GM12878 (cell line): Measurements from ENCODE around the gene ZNF827. TPM values are rescaled to one million over a fixed set of nuclear protein-coding genes. Genes with fewer than 3 reads are reported as not detected.

Experiments used
- ATAC-seq: fragments of 200-7000 bp; cut with Tn5 transposase; 3 replicates; pipeline ENCODE4 v1.9.1; 2020; ENCODE audit warnings: mild to moderate bottlenecking, moderate library complexity
- BruUV-seq: library from RNA; stranded (reverse); fragments of 400-500 nt; replicated peaks from 2 replicates; lab custom pipeline; 2021; lab: Mats Ljungman, UMichigan
- CTCF ChIA-PET: fragments of 300-600 bp; sonication (Branson Sonifier 250); formaldehyde crosslinking; extraction: SDS; loops from one replicate; lab custom pipeline; 2021; ENCODE audit warnings: inconsistent platforms; lab: Yijun Ruan, JAX
- POLR2A ChIA-PET: fragments of 350-600 bp; formaldehyde crosslinking; extraction: SDS; loops from one replicate; lab custom pipeline; 2021; ENCODE audit warnings: inconsistent platforms; lab: Charles Lee
- RAD21 ChIA-PET: fragments of 300-600 bp; sonication (Branson Sonifier 250); formaldehyde crosslinking; loops from one replicate; lab custom pipeline; 2023; ENCODE audit warnings: antibody characterized with exemption; ENCODE audit not compliant: unreplicated experiment; lab: Charles Lee
- SMC1A ChIA-PET: fragments of 300-600 bp; sonication (Branson Sonifier 250); formaldehyde crosslinking; loops from one replicate; lab custom pipeline; 2023; ENCODE audit not compliant: unreplicated experiment, uncharacterized antibody; lab: Charles Lee
- DNase-seq: peaks from one replicate; pipeline ENCODE4 v3.0.0-alpha.2; 2011; ENCODE audit warnings: low read depth, low spot score
- FAIRE-seq: peaks from 3 replicates; lab custom pipeline; 2011; peaks lifted over from hg19 to GRCh38; lab: Jason Lieb, UNC
- H2AFZ ChIP-seq: 2 replicates; pipeline ENCODE4 v1.6.0; 2011; ENCODE audit warnings: low read depth, low read length, control low read depth; ENCODE audit not compliant: control insufficient read depth
- H3K27ac ChIP-seq: 2 replicates; pipeline ENCODE4 v1.5.1; 2011; ENCODE audit warnings: control low read depth; ENCODE audit not compliant: control insufficient read depth, insufficient read depth
- H3K27me3 ChIP-seq, 2 experiments: replicated peaks in 1 of 2; 2 replicates each; pipeline versions ENCODE4 v1.6.0 to v1.6.1; 2011; ENCODE audit warnings: low read length in 1 of 2; ENCODE audit not compliant: control insufficient read depth in 2 of 2, insufficient read depth in 2 of 2
- H3K36me3 ChIP-seq, 2 experiments: 2 replicates each; pipeline ENCODE4 v1.5.1; 2011; ENCODE audit warnings: low read length in 1 of 2; ENCODE audit not compliant: control insufficient read depth in 2 of 2, insufficient read depth in 2 of 2
- H3K4me1 ChIP-seq: 2 replicates; pipeline ENCODE4 v1.6.1; 2011; ENCODE audit warnings: mild to moderate bottlenecking, low read length, moderate library complexity, mixed read lengths; ENCODE audit not compliant: control insufficient read depth, insufficient read depth
- H3K4me2 ChIP-seq: 2 replicates; pipeline ENCODE4 v1.6.0; 2011; ENCODE audit warnings: control low read depth; ENCODE audit not compliant: control insufficient read depth, insufficient read depth
- H3K4me3 ChIP-seq: fragments of 200-600 bp; sonication (generic); 2 replicates; pipeline ENCODE4 v1.5.1; 2016
- H3K79me2 ChIP-seq: 2 replicates; pipeline ENCODE4 v1.6.0; 2011; ENCODE audit warnings: low read length; ENCODE audit not compliant: control insufficient read depth, insufficient read depth
- H3K9ac ChIP-seq: 2 replicates; pipeline ENCODE4 v1.8.0; 2011; ENCODE audit warnings: low read length, control low read depth, mixed read lengths; ENCODE audit not compliant: control insufficient read depth, insufficient read depth
- H3K9me3 ChIP-seq: replicated peaks from 3 replicates; pipeline ENCODE4 v1.5.1; 2011; ENCODE audit warnings: mild to moderate bottlenecking, low read length; ENCODE audit not compliant: control insufficient read depth, insufficient read depth
- H4K20me1 ChIP-seq: 2 replicates; pipeline ENCODE4 v1.6.0; 2011; ENCODE audit not compliant: control insufficient read depth, insufficient read depth
- BCL3 ChIP-seq: IDR thresholded peaks from 2 replicates; pipeline ENCODE4 v1.6.1; 2011; ENCODE audit warnings: borderline replicate concordance, low read depth, mild to moderate bottlenecking, moderate library complexity, low read length; ENCODE audit not compliant: insufficient read depth, poor library complexity, severe bottlenecking
- BHLHE40 ChIP-seq, 2 experiments: fragments of 450-650 bp in 1 of 2; IDR thresholded peaks; 2 replicates each; pipeline ENCODE4 v1.6.1; 2011 to 2017; ENCODE audit warnings: low read depth in 2 of 2, borderline replicate concordance in 1 of 2, improper control_type of control experiment in 1 of 2, low read length in 1 of 2, mild to moderate bottlenecking in 1 of 2
- FOS ChIP-seq: IDR thresholded peaks from 3 replicates; pipeline ENCODE4 v1.6.1; 2011; ENCODE audit warnings: borderline replicate concordance; ENCODE audit not compliant: insufficient read length; ENCODE audit errors: extremely low read depth
- GABPA ChIP-seq: IDR thresholded peaks from 2 replicates; pipeline ENCODE4 v1.6.1; 2014; ENCODE audit warnings: antibody characterized with exemption, low read depth, mild to moderate bottlenecking, inconsistent platforms
- HDAC2 ChIP-seq: fragments of 200-600 bp; sonication (generic); IDR thresholded peaks from 2 replicates; pipeline ENCODE4 v1.6.1; 2017
- MEF2B ChIP-seq: fragments of 450-650 bp; IDR thresholded peaks from 2 replicates; pipeline ENCODE4 v1.6.1; 2018; ENCODE audit warnings: mild to moderate bottlenecking, moderate library complexity; ENCODE audit not compliant: partially characterized antibody, poor library complexity, severe bottlenecking
- NFXL1 ChIP-seq: fragments of 450-650 bp; IDR thresholded peaks from 2 replicates; pipeline ENCODE4 v1.6.1; 2017; ENCODE audit warnings: antibody characterized with exemption, mild to moderate bottlenecking, borderline replicate concordance
- NR2F1 ChIP-seq: fragments of 450-650 bp; conservative IDR thresholded peaks from 2 replicates; pipeline ENCODE4 v1.6.1; 2017; ENCODE audit warnings: mild to moderate bottlenecking
- RAD21 ChIP-seq: IDR thresholded peaks from 2 replicates; pipeline ENCODE4 v1.6.1; 2011; ENCODE audit warnings: mild to moderate bottlenecking, low read depth, low read length, moderate library complexity; ENCODE audit not compliant: insufficient read depth
- STAT3 ChIP-seq: IDR thresholded peaks from 2 replicates; pipeline ENCODE4 v1.6.1; 2011; ENCODE audit warnings: low read depth, low read length, improper control_type of control experiment
- YY1 ChIP-seq: IDR thresholded peaks from 2 replicates; pipeline ENCODE4 v1.6.1; 2011; ENCODE audit warnings: low read depth, mild to moderate bottlenecking, low read length
- ZBTB33 ChIP-seq: fragments of 450-650 bp; IDR thresholded peaks from 2 replicates; pipeline ENCODE4 v1.6.1; 2017; ENCODE audit warnings: mild to moderate bottlenecking
- WGBS: methylation state at CpG from one replicate; pipeline ENCODE4 v1.1.6; 2016; ENCODE audit warnings: low lambda C conversion rate; ENCODE audit not compliant: insufficient replicate concordance, insufficient coverage; ENCODE audit errors: missing lambda C conversion rate; 5-methylcytosine and 5-hydroxymethylcytosine counted together
- in situ Hi-C: fragments of 300-500 bp; cut with MboI; formaldehyde crosslinking; loops from 9 replicates; pipeline ENCODE4 v1.14.3; 2018; ENCODE audit warnings: mixed read lengths
- intact Hi-C: fragments of 100-400 bp; cut with micrococcal nuclease; formaldehyde crosslinking; loops from one replicate; pipeline ENCODE4 v1.14.2; 2022; ENCODE audit not compliant: unreplicated experiment
- polyA plus RNA-seq, 11 experiments: library from polyadenylated mRNA; depleted of rRNA in 4 of 11; unstranded in 6 of 11; stranded (reverse) in 5 of 11; fragments of >200 nt; fragmentation: Nextera tagmentation in 4 of 11; fragmentation: Illumina TruSeq in 1 of 11; extraction: Ambion mirVana in 4 of 11; extraction: Trizol in 1 of 11; gene quantifications; 1 replicate in 1 of 11; 2 replicates in 10 of 11; pipeline versions ENCODE4 v1.2.1 to v1.2.3, GENCODE V29; 2011 to 2016; ENCODE audit warnings: inconsistent platforms in 2 of 11, missing spikeins in 2 of 11, low read depth in 1 of 11
- total RNA-seq, 4 experiments: library from RNA; depleted of rRNA in 3 of 4; stranded (reverse); fragments of >200 nt in 3 of 4; fragmentation: Illumina TruSeq in 1 of 4; extraction: Trizol in 1 of 4; gene quantifications; 2 replicates each; pipeline versions ENCODE4 v1.2.1 to v1.2.3, GENCODE V29; 2013 to 2021

ZNF827 gene
- total and polyA plus RNA-seq, 10 of the 15 experiments (the other 5 are each of a cell fraction or from before 2014, with no cell fraction given) = 3.8 to 31.5 (median 13.6) TPM

GRCh38 chr4:145887241-145887991 is 51.2 kb downstream of the ZNF827 start:
- intact Hi-C loops = loop anchor here (2.0 to 5.0 kb wide), 2 partner anchors 50 to 79 kb away; partner anchors contain the start of gene ZNF827
- WGBS = 55% methylated on average over 11 of the region's 11 CpGs
- POLR2A ChIA-PET = interaction anchor here (0.7 to 2.8 kb wide), 6 partner anchors 8 to 270 kb away, joined by 3 to 10 read pairs (median 4); no protein-coding TSS in a partner anchor

More at GRCh38 chr4:145887241-145887991, 51.2 kb downstream of the ZNF827 start:
- Histone ChIP-seq H3K27me3 (no peaks in the 10 kb centered on the region), H3K79me2 (peaks cover 38% of the 10 kb centered on the region), H3K4me1 (peaks cover 39% of the 10 kb centered on the region), H4K20me1 (peaks cover 5% of the 10 kb centered on the region; the same call in 1 of the 2 replicates), H3K27ac (peak overlapping the region; percentile 17), H3K9me3 (no peaks in the 10 kb centered on the region), H3K4me2 (0 out of 2 replicates have a peak overlapping the region, but pooled peaks have one; percentile 7), H2AFZ (no peak overlapping the region), H3K4me3 (no peak overlapping the region), H3K9ac (no peak overlapping the region), H3K36me3 (peaks cover 16 to 39% of the 10 kb centered on the region in 2 experiments)
- ATAC-seq (peak; percentile 74), FAIRE-seq (no peak), DNase-seq (no peak)
- CTCF ChIA-PET = interaction anchor here (0.6 to 2.4 kb wide), 15 partner anchors 8 to 1360 kb away, joined by 3 to 7 read pairs (median 4); no protein-coding TSS in a partner anchor
- TF ChIP-seq HDAC2 (no peak), BHLHE40 (IDR thresholded peaks at IDR 0.05; ENCODE audit: borderline replicate concordance in 1 of 2, low read depth in 2 of 2, low read length in 1 of 2) (peak in 1 of 2 experiments; percentile 46; a peak in 1 of 4 replicates), BCL3 (no peak), ZBTB33 (peak; percentile 63; the same call in 1 of the 2 replicates), FOS (no peak), NR2F1 (peak; percentile 36), NFXL1 (no peak), STAT3 (no peak), GABPA (no peak), MEF2B (peak; percentile 96), YY1 (no peak), RAD21 (0 out of 2 replicates have a peak, but pooled peaks have one; percentile 14)
- SMC1A ChIA-PET = interaction anchor here (0.7 to 3.6 kb wide), 20 partner anchors 9 to 271 kb away, joined by 3 to 20 read pairs (median 6); partner anchors contain the start of gene ZNF827
- BruUV-seq = no TSS peak
- in situ Hi-C loops = no loop called here
- RAD21 ChIA-PET = interaction anchor here (0.6 to 2.8 kb wide), 7 partner anchors 18 to 52 kb away, joined by 3 to 10 read pairs (median 4); no protein-coding TSS in a partner anchor
